NT2/D1 (cell line): ENCODE data around the gene MMP11.

Experiments
- SUZ12 ChIP-seq: IDR thresholded peaks from 2 replicates; pipeline ENCODE4 v1.6.1; 2011; ENCODE audit not compliant: insufficient read length, insufficient read depth; ENCODE audit errors: extremely low read depth
- YY1 ChIP-seq: IDR thresholded peaks from 2 replicates; pipeline ENCODE4 v1.6.1; 2011; ENCODE audit not compliant: insufficient read length, insufficient read depth
- ZNF274 ChIP-seq: IDR thresholded peaks from 2 replicates; pipeline ENCODE4 v1.6.1; 2011; ENCODE audit warnings: mild to moderate bottlenecking, low read depth, low read length

- TF ChIP-seq ZNF274 (no peak), YY1 (no peak), SUZ12 (no peak)
Observed at GRCh38 chr22:23800297-23801237, 27.9 kb downstream of the MMP11 start.
